ENCODE measurements around the gene SLCO1C1.

DNA sequence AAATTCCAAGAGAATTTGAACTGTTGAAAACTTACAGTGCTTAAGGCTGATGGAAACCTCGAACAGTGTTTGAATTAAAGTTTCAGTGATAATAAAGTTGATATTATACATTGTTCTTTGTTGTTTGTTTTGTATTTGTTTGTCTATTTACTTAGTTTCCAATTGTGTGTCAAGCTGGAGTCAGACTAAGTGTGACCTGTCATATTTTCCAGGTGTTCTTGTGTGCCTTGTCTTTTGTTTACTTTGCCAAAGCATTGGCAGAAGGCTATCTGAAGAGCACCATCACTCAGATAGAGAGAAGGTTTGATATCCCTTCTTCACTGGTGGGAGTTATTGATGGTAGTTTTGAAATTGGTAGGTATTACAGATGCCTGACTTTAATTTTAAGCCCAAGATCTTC, 6.0 kb downstream of the SLCO1C1 start:
- TF ChIP-seq, protein P1, sequence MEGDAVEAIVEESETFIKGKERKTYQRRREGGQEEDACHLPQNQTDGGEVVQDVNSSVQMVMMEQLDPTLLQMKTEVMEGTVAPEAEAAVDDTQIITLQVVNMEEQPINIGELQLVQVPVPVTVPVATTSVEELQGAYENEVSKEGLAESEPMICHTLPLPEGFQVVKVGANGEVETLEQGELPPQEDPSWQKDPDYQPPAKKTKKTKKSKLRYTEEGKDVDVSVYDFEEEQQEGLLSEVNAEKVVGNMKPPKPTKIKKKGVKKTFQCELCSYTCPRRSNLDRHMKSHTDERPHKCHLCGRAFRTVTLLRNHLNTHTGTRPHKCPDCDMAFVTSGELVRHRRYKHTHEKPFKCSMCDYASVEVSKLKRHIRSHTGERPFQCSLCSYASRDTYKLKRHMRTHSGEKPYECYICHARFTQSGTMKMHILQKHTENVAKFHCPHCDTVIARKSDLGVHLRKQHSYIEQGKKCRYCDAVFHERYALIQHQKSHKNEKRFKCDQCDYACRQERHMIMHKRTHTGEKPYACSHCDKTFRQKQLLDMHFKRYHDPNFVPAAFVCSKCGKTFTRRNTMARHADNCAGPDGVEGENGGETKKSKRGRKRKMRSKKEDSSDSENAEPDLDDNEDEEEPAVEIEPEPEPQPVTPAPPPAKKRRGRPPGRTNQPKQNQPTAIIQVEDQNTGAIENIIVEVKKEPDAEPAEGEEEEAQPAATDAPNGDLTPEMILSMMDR (conservative IDR thresholded peaks at IDR 0.05 in 1 of 2, IDR thresholded peaks at IDR 0.05 in 1 of 2; ENCODE audit: extremely low read depth in 1 of 2, insufficient read depth in 1 of 2, low read depth in 1 of 2, low read length in 2 of 2) = no peak
- no peak for TF ChIP-seq EZH2 (IDR thresholded peaks at IDR 0.05; ENCODE audit: borderline replicate concordance, low read length)

All from mammary epithelial cell (primary cell).